H1 (cell line): ENCODE results near the gene KIF1B. TPM values are rescaled to one million over a fixed set of nuclear protein-coding genes. Genes with fewer than 3 reads are reported as not detected.

ENCODE experiments used
- CBX5 ChIP-seq: fragments of 300-800, 300-1000 bp; sonication (generic); IDR thresholded peaks from 2 replicates; pipeline ENCODE4 v1.7.1; 2016; ENCODE audit warnings: antibody characterized with exemption, low read length, low read depth
- E2F6 ChIP-seq: IDR thresholded peaks from 2 replicates; pipeline ENCODE4 v1.6.1; 2012; ENCODE audit warnings: inconsistent platforms
- KDM1A ChIP-seq: fragments of 200-600, 300-600 bp; sonication (generic); IDR thresholded peaks from 2 replicates; pipeline ENCODE4 v1.7.1; 2016; ENCODE audit warnings: mild to moderate bottlenecking, low read length, borderline replicate concordance
- POU5F1 ChIP-seq: IDR thresholded peaks from 2 replicates; pipeline ENCODE4 v1.6.1; 2011; ENCODE audit warnings: low read depth, mild to moderate bottlenecking, low read length, moderate library complexity
- RFX5 ChIP-seq: IDR thresholded peaks from 2 replicates; pipeline ENCODE4 v1.6.1; 2011; ENCODE audit warnings: low read depth, low read length, improper control_type of control experiment, borderline replicate concordance
- SP2 ChIP-seq: IDR thresholded peaks from 2 replicates; pipeline ENCODE4 v1.6.1; 2012; ENCODE audit warnings: mild to moderate bottlenecking, low read length, inconsistent platforms
- USF2 ChIP-seq: IDR thresholded peaks from 2 replicates; pipeline ENCODE4 v1.6.1; 2011; ENCODE audit warnings: low read length, improper control_type of control experiment
- polyA plus RNA-seq, 7 experiments: library from polyadenylated mRNA; depleted of rRNA in 3 of 7; stranded (reverse) in 5 of 7; unstranded in 2 of 7; fragments of >200 nt in 5 of 7; fragments of 200-250 nt in 2 of 7; gene quantifications; 1 replicate in 5 of 7; 2 replicates in 1 of 7; 4 replicates in 1 of 7; pipeline versions ENCODE4 v1.2.1 to v1.2.3, GENCODE V29; 2011 to 2013; ENCODE audit warnings: missing spikeins in 2 of 7, mixed read lengths in 2 of 7
- total RNA-seq: library from RNA; stranded (reverse); fragmentation: NEBNext Ultra II Directional; extraction: Animal tissue kit (Norgen Biotek cat#: 25700); gene quantifications from 2 replicates; pipeline ENCODE4 v1.2.1, GENCODE V29; 2021
- TF ChIP-seq, protein P1 (sequence below): fragments of 300-600 bp; sonication (generic); IDR thresholded peaks from 2 replicates; pipeline ENCODE4 v1.7.1; 2012; ENCODE audit warnings: low read length, moderate library complexity, mild to moderate bottlenecking, inconsistent platforms; ENCODE audit not compliant: insufficient replicate concordance

The KIF1B gene
- total and polyA plus RNA-seq, 2 of the 8 experiments (the other 6 are each of a cell fraction or from before 2014, with no cell fraction given) = 39.1 to 74.2 TPM

GRCh38 chr1:10325521-10325920, 115.2 kb downstream of the KIF1B start (continued):
- TF ChIP-seq, protein P1, sequence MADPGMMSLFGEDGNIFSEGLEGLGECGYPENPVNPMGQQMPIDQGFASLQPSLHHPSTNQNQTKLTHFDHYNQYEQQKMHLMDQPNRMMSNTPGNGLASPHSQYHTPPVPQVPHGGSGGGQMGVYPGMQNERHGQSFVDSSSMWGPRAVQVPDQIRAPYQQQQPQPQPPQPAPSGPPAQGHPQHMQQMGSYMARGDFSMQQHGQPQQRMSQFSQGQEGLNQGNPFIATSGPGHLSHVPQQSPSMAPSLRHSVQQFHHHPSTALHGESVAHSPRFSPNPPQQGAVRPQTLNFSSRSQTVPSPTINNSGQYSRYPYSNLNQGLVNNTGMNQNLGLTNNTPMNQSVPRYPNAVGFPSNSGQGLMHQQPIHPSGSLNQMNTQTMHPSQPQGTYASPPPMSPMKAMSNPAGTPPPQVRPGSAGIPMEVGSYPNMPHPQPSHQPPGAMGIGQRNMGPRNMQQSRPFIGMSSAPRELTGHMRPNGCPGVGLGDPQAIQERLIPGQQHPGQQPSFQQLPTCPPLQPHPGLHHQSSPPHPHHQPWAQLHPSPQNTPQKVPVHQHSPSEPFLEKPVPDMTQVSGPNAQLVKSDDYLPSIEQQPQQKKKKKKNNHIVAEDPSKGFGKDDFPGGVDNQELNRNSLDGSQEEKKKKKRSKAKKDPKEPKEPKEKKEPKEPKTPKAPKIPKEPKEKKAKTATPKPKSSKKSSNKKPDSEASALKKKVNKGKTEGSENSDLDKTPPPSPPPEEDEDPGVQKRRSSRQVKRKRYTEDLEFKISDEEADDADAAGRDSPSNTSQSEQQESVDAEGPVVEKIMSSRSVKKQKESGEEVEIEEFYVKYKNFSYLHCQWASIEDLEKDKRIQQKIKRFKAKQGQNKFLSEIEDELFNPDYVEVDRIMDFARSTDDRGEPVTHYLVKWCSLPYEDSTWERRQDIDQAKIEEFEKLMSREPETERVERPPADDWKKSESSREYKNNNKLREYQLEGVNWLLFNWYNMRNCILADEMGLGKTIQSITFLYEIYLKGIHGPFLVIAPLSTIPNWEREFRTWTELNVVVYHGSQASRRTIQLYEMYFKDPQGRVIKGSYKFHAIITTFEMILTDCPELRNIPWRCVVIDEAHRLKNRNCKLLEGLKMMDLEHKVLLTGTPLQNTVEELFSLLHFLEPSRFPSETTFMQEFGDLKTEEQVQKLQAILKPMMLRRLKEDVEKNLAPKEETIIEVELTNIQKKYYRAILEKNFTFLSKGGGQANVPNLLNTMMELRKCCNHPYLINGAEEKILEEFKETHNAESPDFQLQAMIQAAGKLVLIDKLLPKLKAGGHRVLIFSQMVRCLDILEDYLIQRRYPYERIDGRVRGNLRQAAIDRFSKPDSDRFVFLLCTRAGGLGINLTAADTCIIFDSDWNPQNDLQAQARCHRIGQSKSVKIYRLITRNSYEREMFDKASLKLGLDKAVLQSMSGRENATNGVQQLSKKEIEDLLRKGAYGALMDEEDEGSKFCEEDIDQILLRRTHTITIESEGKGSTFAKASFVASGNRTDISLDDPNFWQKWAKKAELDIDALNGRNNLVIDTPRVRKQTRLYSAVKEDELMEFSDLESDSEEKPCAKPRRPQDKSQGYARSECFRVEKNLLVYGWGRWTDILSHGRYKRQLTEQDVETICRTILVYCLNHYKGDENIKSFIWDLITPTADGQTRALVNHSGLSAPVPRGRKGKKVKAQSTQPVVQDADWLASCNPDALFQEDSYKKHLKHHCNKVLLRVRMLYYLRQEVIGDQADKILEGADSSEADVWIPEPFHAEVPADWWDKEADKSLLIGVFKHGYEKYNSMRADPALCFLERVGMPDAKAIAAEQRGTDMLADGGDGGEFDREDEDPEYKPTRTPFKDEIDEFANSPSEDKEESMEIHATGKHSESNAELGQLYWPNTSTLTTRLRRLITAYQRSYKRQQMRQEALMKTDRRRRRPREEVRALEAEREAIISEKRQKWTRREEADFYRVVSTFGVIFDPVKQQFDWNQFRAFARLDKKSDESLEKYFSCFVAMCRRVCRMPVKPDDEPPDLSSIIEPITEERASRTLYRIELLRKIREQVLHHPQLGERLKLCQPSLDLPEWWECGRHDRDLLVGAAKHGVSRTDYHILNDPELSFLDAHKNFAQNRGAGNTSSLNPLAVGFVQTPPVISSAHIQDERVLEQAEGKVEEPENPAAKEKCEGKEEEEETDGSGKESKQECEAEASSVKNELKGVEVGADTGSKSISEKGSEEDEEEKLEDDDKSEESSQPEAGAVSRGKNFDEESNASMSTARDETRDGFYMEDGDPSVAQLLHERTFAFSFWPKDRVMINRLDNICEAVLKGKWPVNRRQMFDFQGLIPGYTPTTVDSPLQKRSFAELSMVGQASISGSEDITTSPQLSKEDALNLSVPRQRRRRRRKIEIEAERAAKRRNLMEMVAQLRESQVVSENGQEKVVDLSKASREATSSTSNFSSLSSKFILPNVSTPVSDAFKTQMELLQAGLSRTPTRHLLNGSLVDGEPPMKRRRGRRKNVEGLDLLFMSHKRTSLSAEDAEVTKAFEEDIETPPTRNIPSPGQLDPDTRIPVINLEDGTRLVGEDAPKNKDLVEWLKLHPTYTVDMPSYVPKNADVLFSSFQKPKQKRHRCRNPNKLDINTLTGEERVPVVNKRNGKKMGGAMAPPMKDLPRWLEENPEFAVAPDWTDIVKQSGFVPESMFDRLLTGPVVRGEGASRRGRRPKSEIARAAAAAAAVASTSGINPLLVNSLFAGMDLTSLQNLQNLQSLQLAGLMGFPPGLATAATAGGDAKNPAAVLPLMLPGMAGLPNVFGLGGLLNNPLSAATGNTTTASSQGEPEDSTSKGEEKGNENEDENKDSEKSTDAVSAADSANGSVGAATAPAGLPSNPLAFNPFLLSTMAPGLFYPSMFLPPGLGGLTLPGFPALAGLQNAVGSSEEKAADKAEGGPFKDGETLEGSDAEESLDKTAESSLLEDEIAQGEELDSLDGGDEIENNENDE = no peak
- no peak for TF ChIP-seq POU5F1
- no peak for TF ChIP-seq CBX5
- TF ChIP-seq RFX5 = no peak
- TF ChIP-seq USF2 = no peak
- TF ChIP-seq E2F6 = no peak
- TF ChIP-seq KDM1A = no peak
- no peak for TF ChIP-seq SP2
